ENCODE measurements around the gene PRM3.

The PRM3 gene

DNA sequence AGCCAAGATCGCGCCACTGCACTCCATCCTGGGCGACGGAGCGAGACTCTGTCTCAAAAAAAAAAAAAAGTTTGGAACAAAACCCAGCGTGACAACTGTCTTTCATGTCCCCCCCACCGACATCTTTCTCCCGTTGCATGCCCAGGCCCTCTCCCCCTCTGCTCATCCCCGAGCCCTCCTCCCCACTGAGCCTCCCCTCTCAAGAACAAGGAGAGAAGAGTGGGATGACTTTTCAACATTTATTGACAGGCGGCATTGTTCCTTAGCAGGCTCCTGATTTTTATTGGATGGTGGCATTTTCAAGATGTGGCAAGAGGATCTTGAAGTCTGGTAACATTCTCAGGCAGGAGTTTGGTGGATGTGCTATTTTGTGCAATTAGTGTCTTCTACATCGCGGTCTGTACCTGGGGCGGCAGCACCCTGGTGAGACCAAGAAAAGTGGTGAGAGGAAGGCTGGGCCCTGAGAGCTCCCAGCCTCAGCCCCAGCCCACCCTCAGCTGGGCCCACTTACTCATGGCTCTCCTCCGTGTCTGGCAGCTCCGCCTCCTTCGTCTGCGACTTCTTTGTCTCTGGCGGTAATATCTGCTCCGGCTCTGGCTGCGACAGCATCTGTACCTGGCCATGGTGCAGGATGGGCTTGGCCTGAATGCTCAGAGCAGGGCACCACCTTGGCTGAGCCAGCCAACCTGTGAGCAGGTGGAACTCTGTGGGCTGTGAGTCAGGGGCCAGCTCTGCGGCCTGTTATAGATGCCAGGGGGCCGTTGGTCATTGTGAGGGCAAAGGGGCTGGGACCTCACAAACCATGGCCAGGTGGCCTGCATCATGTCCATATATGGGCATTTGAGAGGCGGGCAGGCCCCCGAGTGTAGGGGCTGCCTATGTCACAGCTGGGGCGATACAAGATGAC, 7.4 kb upstream of the PRM3 start, which contains the start of gene PRM1:
Gene PRM1 (minus strand): TSS at position 715 of the 907 bp plus-strand sequence. CDS start 92 bp downstream, at position 623.
- DNase-seq (ENCODE audit: low read depth in 2 of 2) = no peak

DNA sequence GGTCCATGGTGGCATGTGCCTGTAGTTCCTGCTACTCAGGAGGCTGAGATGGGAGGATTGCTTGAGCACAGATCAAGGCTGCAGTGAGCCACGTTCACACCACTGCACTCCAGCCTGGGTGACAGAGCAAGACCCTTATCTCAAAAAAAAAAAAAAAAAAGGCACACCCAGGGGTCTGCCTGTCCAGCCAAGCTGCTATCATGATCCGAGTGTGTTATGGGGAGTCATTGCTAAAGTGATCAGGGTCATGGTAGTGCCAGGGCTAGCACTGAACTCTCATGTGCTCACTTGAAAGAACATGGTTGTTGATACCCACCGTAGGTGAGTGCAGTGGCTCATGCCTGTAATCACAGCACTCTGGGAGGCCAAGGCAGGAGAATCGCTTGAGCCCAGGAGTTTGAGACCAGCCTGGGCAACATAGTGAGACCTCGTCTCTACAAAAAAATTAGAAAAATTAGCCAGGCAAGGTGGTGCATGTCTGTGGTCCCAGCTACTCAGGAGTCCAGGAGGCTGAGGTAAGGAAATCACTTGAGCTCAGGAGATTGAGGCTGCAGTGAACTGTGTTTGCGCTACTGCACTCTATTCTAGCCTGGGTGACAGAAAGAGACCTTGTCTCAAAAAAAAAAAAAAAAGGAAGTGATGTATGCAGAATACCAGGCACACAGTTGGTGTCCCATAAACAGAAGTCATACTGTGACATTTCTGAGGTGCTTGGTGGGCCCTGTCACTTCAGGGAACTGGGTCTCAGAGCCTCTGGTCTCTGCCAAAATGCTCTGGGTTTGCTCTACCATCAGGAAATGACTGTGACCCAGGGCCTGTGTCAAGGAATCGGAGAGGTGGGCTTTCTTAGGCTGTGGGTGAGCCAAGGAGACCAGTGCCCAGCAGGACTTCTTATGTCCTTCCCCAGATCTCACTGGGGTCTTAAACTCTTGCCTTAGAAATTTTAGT, 5.5 kb upstream of the PRM3 start:
- DNase-seq (ENCODE audit: low read depth in 2 of 2) = no peak

DNA sequence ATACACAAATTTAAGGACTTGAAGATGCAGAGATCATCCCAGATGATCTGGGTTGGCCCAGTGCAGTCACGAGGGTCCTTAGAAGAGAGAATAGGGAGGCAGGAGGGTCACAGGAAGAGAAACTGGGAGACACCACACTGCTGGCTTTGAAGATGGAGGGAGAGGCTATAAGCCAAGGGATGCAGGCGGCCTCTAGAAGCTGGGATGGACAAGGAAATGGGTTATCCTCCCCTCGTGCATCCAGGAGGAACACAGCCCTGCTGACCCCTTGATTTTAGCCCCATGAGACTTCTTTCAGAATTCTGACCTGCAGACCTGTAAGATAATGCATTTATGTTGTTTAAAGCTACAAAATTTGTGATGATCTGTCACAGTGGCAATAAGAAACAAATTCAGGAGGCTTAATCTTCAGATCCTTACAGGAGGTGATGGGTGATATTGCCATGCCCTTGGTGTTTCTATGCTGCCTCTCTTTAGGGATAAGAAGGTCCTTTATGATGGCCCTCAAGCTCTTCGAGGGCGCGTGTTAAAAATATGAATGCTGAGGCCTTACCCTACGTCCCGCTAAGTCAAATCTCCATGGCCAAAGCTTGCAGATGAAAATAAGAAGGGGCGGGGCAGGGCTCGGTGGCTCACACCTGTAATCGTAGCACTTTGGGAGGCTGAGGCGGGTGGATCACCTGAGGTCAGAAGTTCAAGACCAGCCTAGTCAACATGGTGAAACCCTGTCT, 4.3 kb upstream of the PRM3 start:
- no peak for DNase-seq (ENCODE audit: low read depth in 2 of 2)

DNA sequence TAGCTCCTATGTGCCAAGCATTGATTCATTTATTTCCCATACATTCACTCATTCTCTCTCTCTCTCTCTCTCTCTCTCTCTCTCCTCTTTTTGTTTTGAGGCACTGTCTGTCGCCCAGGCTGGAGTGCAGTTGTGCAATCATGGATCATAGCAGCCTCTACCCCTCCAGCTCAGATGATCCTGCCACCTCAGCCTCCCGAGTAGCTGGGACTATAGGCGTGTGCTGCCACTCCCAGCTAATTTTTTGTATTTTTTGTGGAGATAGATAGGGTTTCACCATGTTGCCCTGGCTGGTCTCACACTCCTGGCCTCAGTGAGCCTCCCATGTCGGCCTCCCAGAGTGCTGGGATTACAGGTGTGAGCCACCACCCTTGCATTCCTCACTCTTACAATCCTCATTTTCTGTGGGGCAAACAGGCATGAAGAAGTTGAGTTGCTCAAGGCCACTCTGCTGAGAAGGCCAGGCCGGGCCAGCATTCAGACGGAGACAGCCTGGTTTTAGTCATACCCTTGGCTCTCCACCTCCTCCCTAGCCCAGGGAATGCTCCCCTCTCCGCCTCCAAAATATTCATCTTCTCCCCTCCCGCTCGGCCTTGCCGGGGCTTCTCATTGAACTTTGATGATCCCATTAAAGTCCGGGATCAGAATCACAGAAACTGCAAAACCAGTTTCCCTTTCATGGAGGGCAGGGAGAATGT, 3.6 kb upstream of the PRM3 start:
- no peak for DNase-seq (ENCODE audit: low read depth in 2 of 2)

DNA sequence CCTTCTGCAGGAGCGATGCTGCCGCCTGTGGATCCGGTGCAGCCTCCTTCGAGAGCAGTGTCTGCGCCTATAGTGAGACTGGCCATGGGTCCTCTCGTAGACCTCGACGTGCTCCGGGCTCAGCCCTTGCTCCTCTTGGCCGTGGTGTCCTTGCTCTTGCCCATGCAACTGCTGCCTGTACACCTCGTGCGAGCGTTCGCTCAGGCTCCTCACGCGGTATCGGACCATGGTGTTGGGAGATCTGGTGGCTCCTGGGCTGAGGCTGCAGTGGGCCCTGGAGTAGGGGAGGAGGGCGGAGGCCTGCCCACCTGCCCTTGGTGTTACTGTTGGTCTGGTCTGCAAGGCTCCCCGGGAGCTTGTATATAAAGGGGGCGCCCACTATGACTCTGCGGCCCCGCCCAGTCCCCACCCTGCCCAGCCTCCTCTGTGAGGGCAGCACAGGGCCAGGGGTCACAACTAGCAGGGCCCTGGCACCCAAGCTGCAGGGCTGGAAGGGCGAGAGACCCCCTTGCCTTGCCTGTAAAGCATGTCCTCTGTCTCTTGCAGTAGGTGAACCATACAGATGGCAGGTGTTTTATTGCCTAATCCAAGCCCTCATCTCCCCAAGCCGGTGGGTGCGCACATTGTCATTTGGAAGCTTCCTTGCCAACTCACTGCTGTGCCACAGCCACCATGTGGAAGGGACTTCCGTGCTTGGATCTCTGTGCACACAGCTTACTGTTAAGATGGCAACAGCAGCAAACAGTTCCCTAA, 2.9 kb upstream of the PRM3 start, which contains the start of gene PRM2:
Gene PRM2 (minus strand): TSS at position 338 of the 753 bp plus-strand sequence. CDS start 110 bp downstream, at position 228.
- no peak for DNase-seq (ENCODE audit: low read depth in 2 of 2)

DNA sequence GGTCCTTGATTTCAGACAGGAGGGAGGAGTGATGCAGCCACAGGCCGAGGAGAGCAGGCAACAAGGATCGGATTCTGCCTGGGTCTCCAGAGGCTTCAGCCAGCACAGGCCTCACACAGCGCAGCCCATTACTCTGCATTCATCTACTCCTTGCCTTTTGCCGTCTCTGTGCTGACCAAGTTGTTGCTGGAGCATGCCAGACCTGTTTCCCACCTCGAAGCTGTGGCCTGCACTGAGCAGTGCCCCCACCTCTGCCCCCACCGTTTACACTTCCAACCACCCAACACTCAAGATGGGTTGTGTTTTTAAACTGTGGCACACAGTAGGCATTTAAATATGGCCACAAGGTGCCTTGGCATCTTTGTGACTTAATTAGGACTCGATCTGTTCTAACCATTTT, 1.5 kb upstream of the PRM3 start:
- no peak for DNase-seq (ENCODE audit: low read depth in 2 of 2)

DNA sequence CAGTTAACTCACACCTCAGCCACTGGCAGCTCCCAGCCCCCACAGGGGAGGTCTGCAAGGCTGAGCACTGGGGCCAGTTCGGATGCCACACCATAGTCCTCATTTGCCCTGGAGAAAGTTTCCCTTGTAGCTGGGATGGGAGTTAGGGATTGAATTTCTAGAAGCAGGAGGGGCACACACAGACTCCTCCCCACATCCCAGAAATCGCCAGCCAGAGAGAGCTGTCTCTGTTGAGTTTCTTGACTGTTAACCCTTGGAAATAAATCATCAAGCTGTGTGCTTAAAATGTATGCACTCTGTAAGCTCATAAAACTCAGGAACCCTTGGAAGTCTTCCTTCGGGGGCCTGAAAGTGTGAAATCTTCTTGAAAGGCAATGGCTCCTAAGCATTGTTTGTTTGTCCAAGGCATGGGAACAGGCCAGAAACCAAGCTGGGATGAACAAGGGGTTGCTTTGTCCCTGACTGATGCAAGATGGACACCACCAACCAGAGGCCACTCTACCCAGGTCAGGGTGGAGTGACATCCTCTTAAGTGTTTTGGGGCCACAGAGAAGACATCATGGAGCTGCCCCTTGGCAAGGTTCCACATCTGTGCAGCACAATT, 394 bp upstream of the PRM3 start:
- no peak for DNase-seq (ENCODE audit: low read depth in 2 of 2)

DNA sequence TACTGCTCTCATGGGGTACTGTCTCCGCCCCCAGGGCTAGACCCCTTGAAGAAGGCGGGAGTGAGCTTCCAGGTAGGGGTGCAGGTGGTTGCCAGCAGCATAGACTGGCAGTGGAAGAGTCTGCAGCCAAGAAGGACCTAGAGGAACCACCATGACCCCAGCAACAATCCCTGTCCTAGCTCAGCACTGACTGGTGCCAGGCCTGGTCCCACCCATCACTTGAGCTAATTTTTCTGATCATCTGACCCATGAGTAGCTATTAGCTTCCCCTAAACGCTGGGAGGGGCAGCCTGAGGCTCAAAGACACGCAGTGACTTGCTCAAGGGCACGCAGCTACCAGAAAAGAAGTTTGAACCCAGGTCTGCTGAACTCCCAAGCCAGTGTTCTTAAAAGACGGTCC, 945 bp downstream of the PRM3 start:
- no peak for DNase-seq (ENCODE audit: low read depth in 2 of 2)

DNA sequence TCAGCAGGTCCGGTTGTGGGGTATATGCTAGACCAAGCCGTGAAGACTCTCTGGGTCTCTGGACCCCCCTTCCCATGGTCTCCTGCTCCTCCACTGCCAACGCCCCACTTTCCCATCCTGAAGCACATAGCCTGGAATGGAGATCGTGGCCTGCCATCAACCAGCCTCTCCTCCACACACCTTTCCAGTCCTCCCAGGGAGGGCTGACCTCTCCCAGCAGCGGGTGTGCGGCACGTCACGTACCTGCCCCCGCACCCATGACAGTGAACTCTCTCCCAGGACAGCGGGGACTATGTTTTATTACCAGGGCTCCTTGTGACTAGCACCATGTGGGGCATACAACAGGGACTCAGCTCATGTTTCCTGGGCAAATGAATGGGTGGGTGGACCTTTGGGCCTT, 1.8 kb downstream of the PRM3 start:
- no peak for DNase-seq (ENCODE audit: low read depth in 2 of 2)

DNA sequence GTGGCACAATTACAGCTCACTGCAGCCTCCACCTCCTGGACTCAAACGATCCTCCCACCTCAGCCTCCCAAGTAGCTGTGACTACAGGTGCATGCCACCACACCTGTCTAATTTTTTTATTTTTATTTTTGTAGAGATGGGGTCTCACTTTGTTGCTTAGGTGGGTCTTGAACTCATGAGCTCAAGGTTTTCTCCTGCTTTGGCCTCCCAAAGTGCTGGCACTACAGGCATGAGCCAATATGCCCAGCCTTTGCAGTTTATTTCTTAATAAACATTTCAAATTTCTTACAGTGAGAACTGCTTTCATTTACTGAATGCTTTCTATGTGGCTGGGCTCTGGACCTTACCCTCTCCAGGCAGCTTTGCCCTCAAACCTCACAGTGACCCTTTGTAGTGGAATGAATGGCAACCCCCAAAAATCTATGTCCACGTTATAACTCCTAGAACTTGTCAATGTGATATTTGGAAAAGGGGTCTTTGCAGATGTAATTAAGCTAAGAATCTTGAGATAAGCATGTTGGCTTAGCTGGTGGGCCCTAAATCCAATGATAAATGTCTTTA, 2.7 kb downstream of the PRM3 start:
- DNase-seq (ENCODE audit: low read depth in 2 of 2) = no peak

DNA sequence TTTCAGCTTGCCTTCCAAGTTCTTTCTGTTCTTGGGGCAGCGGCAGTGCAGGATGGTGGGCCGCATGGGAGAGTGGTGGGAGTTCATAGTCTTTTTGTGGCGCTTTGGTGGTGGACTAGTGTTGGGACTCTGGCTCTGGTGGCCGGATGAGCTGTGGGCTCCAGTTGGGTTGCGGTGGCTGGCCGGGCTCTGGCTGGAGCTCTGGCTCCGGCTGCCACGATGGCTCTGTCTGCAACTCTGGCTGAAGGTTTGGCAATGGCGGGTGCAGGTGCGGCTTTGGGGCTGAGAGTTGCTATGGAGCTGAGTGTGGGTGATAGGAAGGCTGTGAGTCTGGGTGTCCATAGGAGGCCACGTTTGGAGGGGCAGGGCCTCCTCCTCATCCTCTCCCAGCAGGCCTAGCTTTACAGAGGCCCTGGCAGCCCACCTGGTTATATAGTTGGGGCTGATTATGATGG, 4.5 kb downstream of the PRM3 start, which contains the start of gene TNP2:
Gene TNP2 (minus strand): TSS at position 405 of the 455 bp plus-strand sequence. CDS start 63 bp downstream, at position 342.
- DNase-seq (ENCODE audit: low read depth in 2 of 2) = no peak

DNA sequence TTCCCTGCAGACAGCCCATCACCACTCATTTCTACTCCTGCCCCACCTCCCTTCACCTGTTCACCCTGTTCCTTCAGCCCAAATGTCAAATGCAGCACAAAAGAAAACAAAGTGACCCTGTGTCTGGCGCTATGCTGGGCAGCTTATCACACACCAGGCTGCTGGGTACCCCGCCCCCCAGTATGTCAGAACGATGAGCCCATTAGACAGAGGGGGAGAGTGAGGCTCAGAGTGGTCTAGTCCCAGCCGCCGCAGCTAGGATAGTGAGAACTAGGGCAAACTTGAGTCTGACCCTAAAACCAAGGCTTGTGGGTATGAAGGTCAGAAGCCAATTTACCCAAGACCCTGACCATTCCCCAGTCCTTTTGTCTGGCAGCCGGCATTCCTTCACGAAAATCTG, 8.3 kb downstream of the PRM3 start:
- DNase-seq (ENCODE audit: low read depth in 2 of 2) = no peak

DNA sequence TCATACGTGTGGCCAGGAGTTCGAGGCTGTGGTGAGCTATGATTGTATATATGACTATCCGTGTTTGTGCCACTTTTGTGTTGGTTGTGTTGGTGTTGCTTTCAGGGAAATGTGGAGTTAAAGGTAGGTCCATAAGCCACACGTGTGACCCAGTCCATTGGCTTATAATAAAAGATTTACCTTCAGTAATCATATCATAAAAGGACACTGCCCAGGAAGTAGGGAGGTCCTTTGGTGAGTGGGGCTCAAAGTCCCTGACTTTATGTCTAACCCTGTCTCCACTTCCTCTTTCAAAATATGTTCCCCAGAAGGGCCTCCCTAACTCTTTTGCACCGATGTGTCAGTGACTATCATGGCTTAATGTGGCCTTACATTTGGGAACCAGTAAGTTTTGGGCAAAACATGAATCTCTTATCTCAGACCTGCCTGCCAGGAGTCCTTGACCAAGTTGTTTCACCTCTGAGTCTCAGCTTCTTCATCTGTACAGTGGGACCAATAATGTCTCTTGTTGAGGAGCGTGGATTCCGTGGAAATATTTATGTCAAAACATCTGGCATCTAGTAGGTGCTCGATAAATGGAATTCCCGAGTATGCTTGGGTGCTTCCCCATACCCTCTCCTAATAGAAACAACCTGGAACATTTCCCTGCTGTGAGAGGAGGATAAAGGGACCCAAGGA, 9.1 kb downstream of the PRM3 start:
- no peak for DNase-seq (ENCODE audit: low read depth in 2 of 2)

DNA sequence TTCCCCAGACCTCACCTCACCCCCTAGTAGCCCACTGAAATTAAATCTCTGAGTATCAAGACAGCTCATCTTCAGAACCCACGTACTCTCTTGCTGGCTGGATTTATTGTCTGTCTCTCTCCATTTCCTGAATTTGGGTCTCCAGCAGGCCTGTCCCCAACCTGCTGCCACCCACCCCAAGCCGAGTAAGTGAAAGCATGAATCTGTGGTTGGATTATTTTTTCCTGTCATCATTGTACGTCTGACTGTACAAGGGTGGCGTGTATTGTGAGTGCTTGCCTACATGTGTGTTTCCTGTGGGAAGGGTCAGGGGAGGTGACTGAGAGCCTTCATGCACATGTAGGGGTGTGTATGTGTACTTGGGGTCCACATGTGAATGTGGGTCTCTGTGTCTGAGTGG, 9.7 kb downstream of the PRM3 start:
- DNase-seq (ENCODE audit: low read depth in 2 of 2) = no peak

DNA sequence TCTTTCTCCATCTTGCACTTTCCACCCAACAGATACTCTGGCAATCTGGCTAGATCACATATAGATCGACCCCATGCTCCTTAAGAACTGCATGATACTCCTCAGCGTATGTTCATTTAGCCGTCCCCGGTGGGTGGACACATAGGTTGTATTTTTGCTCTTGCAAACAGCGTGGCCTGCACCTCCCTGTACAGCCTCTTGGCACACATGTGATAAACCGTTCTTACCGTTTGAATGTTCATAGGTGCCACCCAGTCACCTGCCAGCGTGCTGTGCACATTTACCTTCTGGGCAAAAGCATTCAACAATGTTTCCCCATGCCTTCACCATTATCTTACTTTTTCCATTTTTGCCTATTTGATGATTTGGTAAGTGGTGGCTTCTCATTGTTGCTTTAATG, 10.5 kb downstream of the PRM3 start:
- no peak for DNase-seq (ENCODE audit: low read depth in 2 of 2)

DNA sequence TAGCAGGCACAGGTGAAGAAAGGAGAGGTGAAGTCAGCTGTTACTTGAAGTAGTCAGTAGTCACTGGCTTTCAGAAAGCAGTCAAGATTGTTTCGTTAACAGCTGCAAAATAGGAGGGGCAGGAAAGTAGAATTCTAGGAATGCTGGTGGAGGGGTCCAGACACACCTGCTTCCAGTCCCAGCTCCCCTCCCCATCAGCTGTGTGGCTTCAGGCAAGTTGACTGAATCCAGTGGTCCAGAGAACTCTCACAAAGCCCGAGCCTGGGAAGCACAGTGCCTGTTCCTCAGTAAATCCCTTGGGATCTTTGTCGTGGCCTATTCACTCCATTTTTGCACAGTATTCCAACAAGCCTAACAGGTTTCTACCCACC, 12.8 kb downstream of the PRM3 start:
- no peak for DNase-seq (ENCODE audit: low read depth in 2 of 2)

DNA sequence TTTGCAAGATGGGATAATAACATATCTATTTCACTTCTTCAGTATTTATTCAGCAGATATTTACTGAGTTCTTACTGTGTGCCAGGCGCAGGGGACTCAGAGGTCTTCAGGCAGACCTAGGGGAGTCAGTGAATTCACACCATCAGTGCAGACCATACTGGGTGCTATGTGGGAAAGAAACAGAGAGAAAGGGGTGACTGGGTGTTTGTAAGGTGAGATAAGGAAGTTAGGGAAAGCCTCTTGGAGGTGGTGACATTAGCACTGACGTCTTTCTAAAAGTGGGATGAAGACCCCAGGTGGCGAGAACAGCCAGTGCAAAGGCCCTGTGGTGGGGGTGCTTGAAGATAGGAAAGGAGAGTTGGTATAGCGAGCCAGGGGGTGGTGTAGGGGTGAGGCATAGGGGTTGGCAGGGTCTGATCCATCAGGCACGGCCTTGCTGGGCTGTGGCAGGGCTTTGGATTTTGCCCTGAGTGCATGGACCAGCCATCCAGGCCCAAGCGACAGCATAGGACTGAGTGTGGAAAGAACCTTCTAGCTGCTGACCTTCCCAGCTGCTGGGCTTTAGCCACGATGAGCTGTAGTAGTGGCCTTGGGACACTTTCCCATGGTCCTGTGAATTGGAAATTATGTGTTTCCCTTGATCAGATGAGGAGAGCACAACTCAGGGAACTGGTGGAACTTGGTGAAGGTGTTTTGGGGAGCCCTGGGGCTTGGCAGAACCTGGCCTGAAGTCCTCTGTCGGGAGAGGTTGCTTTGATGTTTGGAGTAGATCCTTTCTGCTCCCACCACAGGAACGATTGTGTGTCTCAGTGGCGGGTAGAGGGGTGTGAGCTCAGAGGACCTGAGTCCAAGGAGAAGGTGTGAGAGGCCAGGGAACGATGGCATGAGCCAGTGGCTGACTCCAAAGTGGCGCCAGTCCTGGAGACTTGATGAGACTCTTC, 13.5 kb downstream of the PRM3 start:
- no peak for DNase-seq (ENCODE audit: low read depth in 2 of 2)
